GM06990 (cell line): ENCODE data around the gene MMRN2.
"Not testable (repeated sequence)": the region's sequence is repeated elsewhere in the genome, so short reads cannot be mapped to it uniquely, and the experiment has no call there.

Experiments used
- DNase-seq: peaks from one replicate; pipeline ENCODE4 v3.0.0-alpha.2; 2011; ENCODE audit not compliant: insufficient read length; ENCODE audit errors: extremely low read depth
- H3K27me3 ChIP-seq: replicated peaks from 2 replicates; pipeline ENCODE4 v1.6.0; 2011; ENCODE audit warnings: low read length; ENCODE audit not compliant: control insufficient read depth, insufficient read depth
- H3K36me3 ChIP-seq: 2 replicates; pipeline ENCODE4 v1.5.1; 2011; ENCODE audit warnings: low read length; ENCODE audit not compliant: control insufficient read depth, insufficient read depth
- H3K4me3 ChIP-seq: replicated peaks from 2 replicates; pipeline ENCODE4 v1.5.1; 2011; ENCODE audit warnings: low read depth, mild to moderate bottlenecking, control low read depth, low read length
- TF ChIP-seq, protein P1 (sequence below): IDR thresholded peaks from 2 replicates; pipeline ENCODE4 v1.5.1; 2011; ENCODE audit warnings: low read length, control low read depth, mild to moderate bottlenecking, inconsistent platforms; ENCODE audit not compliant: insufficient read depth, poor library complexity, severe bottlenecking

The MMRN2 gene, protein sequence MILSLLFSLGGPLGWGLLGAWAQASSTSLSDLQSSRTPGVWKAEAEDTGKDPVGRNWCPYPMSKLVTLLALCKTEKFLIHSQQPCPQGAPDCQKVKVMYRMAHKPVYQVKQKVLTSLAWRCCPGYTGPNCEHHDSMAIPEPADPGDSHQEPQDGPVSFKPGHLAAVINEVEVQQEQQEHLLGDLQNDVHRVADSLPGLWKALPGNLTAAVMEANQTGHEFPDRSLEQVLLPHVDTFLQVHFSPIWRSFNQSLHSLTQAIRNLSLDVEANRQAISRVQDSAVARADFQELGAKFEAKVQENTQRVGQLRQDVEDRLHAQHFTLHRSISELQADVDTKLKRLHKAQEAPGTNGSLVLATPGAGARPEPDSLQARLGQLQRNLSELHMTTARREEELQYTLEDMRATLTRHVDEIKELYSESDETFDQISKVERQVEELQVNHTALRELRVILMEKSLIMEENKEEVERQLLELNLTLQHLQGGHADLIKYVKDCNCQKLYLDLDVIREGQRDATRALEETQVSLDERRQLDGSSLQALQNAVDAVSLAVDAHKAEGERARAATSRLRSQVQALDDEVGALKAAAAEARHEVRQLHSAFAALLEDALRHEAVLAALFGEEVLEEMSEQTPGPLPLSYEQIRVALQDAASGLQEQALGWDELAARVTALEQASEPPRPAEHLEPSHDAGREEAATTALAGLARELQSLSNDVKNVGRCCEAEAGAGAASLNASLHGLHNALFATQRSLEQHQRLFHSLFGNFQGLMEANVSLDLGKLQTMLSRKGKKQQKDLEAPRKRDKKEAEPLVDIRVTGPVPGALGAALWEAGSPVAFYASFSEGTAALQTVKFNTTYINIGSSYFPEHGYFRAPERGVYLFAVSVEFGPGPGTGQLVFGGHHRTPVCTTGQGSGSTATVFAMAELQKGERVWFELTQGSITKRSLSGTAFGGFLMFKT

GRCh38 chr10:86957471-86958115, at the start of gene MMRN2:
TSS of gene MMRN2 (minus strand) at chr10:86957615. CDS start at chr10:86957541, 74 bp downstream.
- Histone ChIP-seq H3K27me3 (no peaks in the 10 kb centered on the region; the same call in 1 of the 2 replicates), H3K36me3 (no peaks in the 10 kb centered on the region), H3K4me3 (no peak within 1 kb of the TSS)
- no peak for DNase-seq
- TF ChIP-seq, protein P1, sequence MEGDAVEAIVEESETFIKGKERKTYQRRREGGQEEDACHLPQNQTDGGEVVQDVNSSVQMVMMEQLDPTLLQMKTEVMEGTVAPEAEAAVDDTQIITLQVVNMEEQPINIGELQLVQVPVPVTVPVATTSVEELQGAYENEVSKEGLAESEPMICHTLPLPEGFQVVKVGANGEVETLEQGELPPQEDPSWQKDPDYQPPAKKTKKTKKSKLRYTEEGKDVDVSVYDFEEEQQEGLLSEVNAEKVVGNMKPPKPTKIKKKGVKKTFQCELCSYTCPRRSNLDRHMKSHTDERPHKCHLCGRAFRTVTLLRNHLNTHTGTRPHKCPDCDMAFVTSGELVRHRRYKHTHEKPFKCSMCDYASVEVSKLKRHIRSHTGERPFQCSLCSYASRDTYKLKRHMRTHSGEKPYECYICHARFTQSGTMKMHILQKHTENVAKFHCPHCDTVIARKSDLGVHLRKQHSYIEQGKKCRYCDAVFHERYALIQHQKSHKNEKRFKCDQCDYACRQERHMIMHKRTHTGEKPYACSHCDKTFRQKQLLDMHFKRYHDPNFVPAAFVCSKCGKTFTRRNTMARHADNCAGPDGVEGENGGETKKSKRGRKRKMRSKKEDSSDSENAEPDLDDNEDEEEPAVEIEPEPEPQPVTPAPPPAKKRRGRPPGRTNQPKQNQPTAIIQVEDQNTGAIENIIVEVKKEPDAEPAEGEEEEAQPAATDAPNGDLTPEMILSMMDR: no peak

DNA sequence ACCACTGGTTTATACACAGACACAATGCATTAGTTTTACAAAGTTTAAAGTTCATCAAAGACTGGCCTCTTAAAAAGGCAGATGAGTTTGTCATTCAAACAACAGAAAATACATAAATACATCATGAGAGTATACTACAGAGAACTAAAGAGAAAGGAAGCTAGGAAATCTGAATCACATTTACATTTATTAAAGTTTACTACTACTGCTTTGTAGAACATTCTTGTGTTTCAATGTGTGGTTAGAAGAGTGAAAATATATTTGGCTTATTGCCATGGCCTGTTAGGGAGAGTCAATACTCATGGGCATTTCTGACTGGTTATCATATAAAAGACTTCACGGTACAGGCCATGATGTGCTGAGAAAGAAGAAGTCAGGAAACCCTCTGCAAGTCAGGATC, 49.7 kb upstream of the MMRN2 start:
- H3K27me3 ChIP-seq, H3K36me3 ChIP-seq, H3K4me3 ChIP-seq, DNase-seq: not testable (repeated sequence)

DNA sequence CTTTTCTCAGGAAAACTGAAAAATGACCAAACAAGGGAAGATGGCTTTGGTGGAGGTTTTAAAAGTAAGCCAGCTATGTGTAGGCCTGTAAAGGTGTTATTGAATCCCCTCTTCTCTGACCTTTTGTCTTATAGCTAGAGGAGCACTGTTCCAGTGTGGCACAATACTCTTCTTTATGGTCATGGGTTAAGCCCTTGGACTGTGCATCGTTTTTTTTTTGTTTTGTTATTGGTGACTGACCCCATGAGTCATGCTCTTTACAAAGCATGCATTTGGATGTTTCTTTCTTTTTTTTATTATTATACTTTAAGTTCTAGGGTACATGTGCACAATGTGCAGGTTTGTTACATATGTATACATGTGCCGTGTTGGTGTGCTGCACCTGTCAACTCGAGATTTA, 43.1 kb upstream of the MMRN2 start:
- H3K36me3 ChIP-seq: no peaks in the 10 kb centered on the region
- TF ChIP-seq, protein P1: no peak
- DNase-seq: no peak
- no peak overlapping the region for H3K4me3 ChIP-seq
- no peaks in the 10 kb centered on the region for H3K27me3 ChIP-seq

DNA sequence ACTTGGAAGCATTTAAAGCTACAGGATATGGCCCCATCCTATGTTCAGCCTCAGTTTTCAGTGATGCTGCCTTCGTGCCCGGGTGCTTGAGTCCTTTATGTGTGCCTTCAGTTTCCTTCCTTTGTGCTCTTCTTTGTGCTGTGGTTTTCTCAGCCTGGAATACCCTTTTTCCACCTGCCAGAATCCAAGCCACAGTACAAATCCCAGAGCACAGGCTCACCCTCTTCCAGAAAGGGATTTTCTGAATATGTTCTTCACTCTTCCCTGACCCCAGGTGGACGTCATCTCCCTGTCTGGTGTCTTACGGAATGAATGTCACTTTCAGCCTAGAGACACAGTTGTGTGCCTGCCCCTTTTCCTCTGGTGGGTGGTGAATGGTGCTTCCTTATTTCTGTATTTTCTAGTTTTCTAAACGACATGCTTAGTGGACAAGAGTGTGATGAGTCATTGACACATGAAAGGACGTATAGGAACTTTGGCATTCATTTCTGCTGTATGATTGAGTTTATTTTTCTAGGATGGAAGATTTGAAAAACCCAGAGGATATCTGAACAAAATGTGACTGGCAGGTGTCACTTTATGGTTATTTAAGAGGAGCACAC, 42.5 kb upstream of the MMRN2 start:
- not testable (repeated sequence) for H3K4me3 ChIP-seq, H3K36me3 ChIP-seq, DNase-seq

GRCh38 chr10:86992929-86993328, 35.5 kb upstream of the MMRN2 start:
- TF ChIP-seq, protein P1: no peak
- Histone ChIP-seq H3K36me3 (no peaks in the 10 kb centered on the region), H3K4me3 (no peak overlapping the region), H3K27me3 (no peaks in the 10 kb centered on the region)
- no peak for DNase-seq

More for the DNA sequence above, 42.5 kb upstream of the MMRN2 start:
- H3K27me3 ChIP-seq: not testable (repeated sequence)

DNA sequence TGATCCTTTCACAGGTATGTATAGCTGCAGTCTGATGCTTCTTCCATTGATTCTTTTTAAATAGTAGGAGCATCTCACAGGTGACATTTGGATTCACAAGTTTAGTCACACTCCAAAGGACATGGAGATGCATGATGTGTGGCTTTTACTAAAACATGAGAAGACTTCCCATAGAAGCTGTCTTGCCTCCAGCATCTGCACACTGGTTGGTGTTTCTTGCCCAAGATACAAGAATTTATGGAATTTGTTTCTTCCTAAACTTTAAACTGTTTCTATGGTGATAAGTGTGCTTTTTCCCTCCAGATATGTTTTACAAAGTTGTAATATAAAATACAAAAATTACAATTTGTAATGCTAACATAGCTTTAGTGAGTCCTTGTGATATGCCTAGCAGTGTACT, 35.0 kb upstream of the MMRN2 start:
- H3K27me3 ChIP-seq: no peaks in the 10 kb centered on the region
- H3K36me3 ChIP-seq: no peaks in the 10 kb centered on the region
- TF ChIP-seq, protein P1: no peak
- H3K4me3 ChIP-seq: no peak overlapping the region
- no peak for DNase-seq

DNA sequence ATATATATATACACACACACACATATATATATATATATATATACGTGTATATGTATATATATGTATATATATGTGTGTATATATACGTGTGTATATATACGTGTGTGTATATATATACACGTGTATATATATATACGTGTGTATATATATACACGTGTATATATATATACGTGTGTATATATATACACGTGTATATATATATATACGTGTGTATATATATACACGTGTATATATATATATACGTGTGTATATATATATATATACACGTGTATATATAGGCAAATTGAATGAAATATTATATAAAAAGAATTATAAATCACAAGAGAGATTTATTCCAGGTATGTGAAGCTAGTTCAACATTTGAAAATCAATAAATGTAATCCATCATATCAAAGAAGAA, 33.9 kb upstream of the MMRN2 start:
- not testable (repeated sequence) for H3K36me3 ChIP-seq, H3K4me3 ChIP-seq, H3K27me3 ChIP-seq, DNase-seq
